D721Med (cell line): ENCODE data around the gene LGALS7.
"Not testable (repeated sequence)": the region's sequence is repeated elsewhere in the genome, so short reads cannot be mapped to it uniquely, and the experiment has no call there.

Source experiments
- DNase-seq: peaks from one replicate; pipeline ENCODE4 v3.0.0; 2011; ENCODE audit warnings: low spot score; ENCODE audit not compliant: insufficient read length
- FAIRE-seq: peaks from 2 replicates; lab custom pipeline; 2011; peaks lifted over from hg19 to GRCh38; lab: Jason Lieb, UNC
- TF ChIP-seq, protein P1 (sequence below): IDR thresholded peaks from 2 replicates; pipeline ENCODE4 v1.5.1; 2012; ENCODE audit warnings: mild to moderate bottlenecking, control low read depth; ENCODE audit not compliant: insufficient read depth; ENCODE audit errors: missing control alignments

LGALS7 gene

GRCh38 chr19:38786572-38787265 lies 13.4 kb upstream of the LGALS7 start:
- TF ChIP-seq, protein P1, sequence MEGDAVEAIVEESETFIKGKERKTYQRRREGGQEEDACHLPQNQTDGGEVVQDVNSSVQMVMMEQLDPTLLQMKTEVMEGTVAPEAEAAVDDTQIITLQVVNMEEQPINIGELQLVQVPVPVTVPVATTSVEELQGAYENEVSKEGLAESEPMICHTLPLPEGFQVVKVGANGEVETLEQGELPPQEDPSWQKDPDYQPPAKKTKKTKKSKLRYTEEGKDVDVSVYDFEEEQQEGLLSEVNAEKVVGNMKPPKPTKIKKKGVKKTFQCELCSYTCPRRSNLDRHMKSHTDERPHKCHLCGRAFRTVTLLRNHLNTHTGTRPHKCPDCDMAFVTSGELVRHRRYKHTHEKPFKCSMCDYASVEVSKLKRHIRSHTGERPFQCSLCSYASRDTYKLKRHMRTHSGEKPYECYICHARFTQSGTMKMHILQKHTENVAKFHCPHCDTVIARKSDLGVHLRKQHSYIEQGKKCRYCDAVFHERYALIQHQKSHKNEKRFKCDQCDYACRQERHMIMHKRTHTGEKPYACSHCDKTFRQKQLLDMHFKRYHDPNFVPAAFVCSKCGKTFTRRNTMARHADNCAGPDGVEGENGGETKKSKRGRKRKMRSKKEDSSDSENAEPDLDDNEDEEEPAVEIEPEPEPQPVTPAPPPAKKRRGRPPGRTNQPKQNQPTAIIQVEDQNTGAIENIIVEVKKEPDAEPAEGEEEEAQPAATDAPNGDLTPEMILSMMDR, result no peak
- DNase-seq, result no peak
- no peak for FAIRE-seq

DNA sequence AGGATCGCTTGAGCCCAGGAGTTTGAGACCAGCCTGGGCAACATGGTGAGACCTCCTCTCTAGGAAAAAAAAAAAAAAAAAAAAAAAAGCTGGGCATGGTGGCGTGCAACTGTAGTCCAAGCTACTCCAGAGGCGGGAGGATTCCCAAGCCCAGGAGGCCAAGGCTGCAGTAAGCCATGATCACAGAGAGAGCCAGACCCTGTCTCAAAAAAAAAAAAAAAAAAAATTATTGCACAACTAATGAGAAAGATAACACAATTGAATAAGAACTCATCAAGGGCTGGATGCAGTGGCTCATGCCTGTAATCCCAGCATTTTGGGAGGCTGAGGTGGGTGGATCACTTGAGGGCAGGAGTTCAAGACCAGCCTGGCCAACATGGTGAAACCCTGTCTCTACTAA lies 12.7 kb upstream of the LGALS7 start:
- DNase-seq, FAIRE-seq: not testable (repeated sequence)

DNA sequence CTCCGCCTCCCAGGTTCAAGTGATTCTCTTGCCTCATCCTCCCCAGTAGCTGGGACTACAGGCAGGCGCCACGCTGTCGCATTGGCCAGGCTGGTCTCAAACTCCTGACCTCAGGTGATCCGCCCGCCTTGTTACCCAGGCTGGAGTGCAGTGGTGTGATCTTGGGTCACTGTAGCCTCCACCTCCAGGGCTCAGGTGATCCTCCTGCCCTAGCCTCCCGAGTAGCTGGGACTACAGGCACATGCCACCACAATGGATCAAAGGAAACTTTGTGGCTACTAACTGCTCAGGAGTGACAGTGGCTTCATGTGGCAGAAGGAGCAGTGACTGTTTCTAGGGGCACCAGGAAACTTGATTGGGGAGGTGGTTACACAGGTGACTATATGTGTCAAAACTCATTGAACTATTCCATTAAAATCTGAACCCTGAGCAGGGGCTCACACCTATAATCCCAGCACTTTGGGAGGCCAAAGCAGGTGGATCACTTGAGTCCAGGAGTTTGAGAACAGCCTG lies 11.9 kb upstream of the LGALS7 start:
- DNase-seq, result no peak
- TF ChIP-seq, protein P1, result no peak
- no peak for FAIRE-seq

- FAIRE-seq (no peak), DNase-seq (no peak)
- TF ChIP-seq, protein P1, result no peak
Observed at GRCh38 chr19:38784224-38784623, 10.9 kb upstream of the LGALS7 start.

- FAIRE-seq, result not testable (repeated sequence)
Observed at GRCh38 chr19:38782212-38782611, 8.9 kb upstream of the LGALS7 start.

GRCh38 chr19:38781058-38781457 lies 7.7 kb upstream of the LGALS7 start:
- no peak for FAIRE-seq
- TF ChIP-seq, protein P1, result no peak
- DNase-seq, result no peak

More at GRCh38 chr19:38782212-38782611, 8.9 kb upstream of the LGALS7 start:
- DNase-seq, result not testable (repeated sequence)

DNA sequence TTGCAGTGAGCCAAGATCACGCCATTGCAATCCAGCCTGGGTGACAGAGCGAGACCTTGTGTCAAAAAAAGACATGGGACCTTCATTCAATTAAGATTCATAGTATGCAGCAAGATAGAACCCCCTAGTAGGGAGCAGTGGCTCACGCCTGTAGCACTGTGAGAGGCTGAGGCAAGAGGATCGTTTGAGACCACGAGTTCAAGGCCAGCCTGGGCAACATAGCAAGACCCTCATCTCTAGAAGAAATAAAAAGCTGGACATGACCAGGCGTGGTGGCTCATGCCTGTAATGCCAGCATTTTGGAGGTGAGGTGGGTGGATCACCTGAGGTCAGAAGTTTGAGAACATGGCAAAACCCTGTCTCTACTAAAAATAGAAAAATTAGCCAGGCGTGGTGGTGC lies 7.1 kb upstream of the LGALS7 start:
- FAIRE-seq (no peak), DNase-seq (no peak)
- TF ChIP-seq, protein P1, result no peak

GRCh38 chr19:38778733-38779132 lies 5.4 kb upstream of the LGALS7 start:
- DNase-seq (no peak), FAIRE-seq (no peak)
- TF ChIP-seq, protein P1, result no peak
